Neural crest cell (in vitro differentiated cells): ENCODE results near the gene LPCAT2. TPM values are rescaled to one million over a fixed set of nuclear protein-coding genes. Genes with fewer than 3 reads are reported as not detected.

ENCODE experiments used
- DNase-seq: peaks from one replicate; pipeline ENCODE4 v3.0.0; 2021; ENCODE audit warnings: low read depth, mixed read lengths, low spot score
- H3K27ac Mint-ChIP-seq: one replicate; pipeline ENCODE4 v1.8.0; 2021; ENCODE audit warnings: mild to moderate bottlenecking, mixed read lengths; ENCODE audit not compliant: unreplicated experiment
- H3K27me3 Mint-ChIP-seq: 2 replicates; pipeline ENCODE4 v1.8.0; 2021; ENCODE audit warnings: low read depth, mild to moderate bottlenecking, mixed read lengths
- H3K36me3 Mint-ChIP-seq: 2 replicates; pipeline ENCODE4 v1.8.0; 2021; ENCODE audit warnings: low read depth, mild to moderate bottlenecking, mixed read lengths
- H3K4me1 Mint-ChIP-seq: 2 replicates; pipeline ENCODE4 v1.8.0; 2021; ENCODE audit warnings: mixed read lengths
- H3K4me3 Mint-ChIP-seq: one replicate; pipeline ENCODE4 v1.8.0; 2021; ENCODE audit warnings: mild to moderate bottlenecking, mixed read lengths
- H3K9me3 Mint-ChIP-seq: 2 replicates; pipeline ENCODE4 v1.8.0; 2021; ENCODE audit warnings: mixed read lengths
- CTCF ChIP-seq: fragments of 200-600 bp; sonication (generic); conservative IDR thresholded peaks from 2 replicates; pipeline ENCODE4 v1.5.0; 2021; ENCODE audit warnings: antibody characterized with exemption, mild to moderate bottlenecking
- total RNA-seq: library from RNA; stranded (reverse); gene quantifications from 2 replicates; pipeline ENCODE4 v1.2.1, GENCODE V29; 2021

The LPCAT2 gene
- total RNA-seq, 1 donor from 2014 or later: 7.2 TPM

- H3K4me1 Mint-ChIP-seq: peaks cover 6% of the 10 kb centered on the region
- H3K27me3 Mint-ChIP-seq: no peaks in the 10 kb centered on the region
- peaks cover 21% of the 10 kb centered on the region for H3K36me3 Mint-ChIP-seq
- DNase-seq: no peak
- no peak for TF ChIP-seq CTCF
- H3K27ac Mint-ChIP-seq: no peak overlapping the region
- H3K9me3 Mint-ChIP-seq: peaks cover 8% of the 10 kb centered on the region
- no peak overlapping the region for H3K4me3 Mint-ChIP-seq
Observed at GRCh38 chr16:55557186-55557585, 48.3 kb downstream of the LPCAT2 start.

GRCh38 chr16:55559233-55559632, 50.4 kb downstream of the LPCAT2 start:
- H3K27me3 Mint-ChIP-seq: no peaks in the 10 kb centered on the region

GRCh38 chr16:55559933-55560516, 51.2 kb downstream of the LPCAT2 start:
- no peak for TF ChIP-seq CTCF
- H3K36me3 Mint-ChIP-seq: peaks cover 5% of the 10 kb centered on the region
- no peaks in the 10 kb centered on the region for H3K9me3 Mint-ChIP-seq
- no peak overlapping the region for H3K27ac Mint-ChIP-seq
- no peak for DNase-seq
- no peaks in the 10 kb centered on the region for H3K4me1 Mint-ChIP-seq
- H3K4me3 Mint-ChIP-seq: no peak overlapping the region
- H3K27me3 Mint-ChIP-seq: no peaks in the 10 kb centered on the region

More at GRCh38 chr16:55559233-55559632, 50.4 kb downstream of the LPCAT2 start:
- H3K9me3 Mint-ChIP-seq: no peaks in the 10 kb centered on the region
- no peak overlapping the region for H3K4me3 Mint-ChIP-seq
- H3K4me1 Mint-ChIP-seq: no peaks in the 10 kb centered on the region
- TF ChIP-seq CTCF: no peak
- H3K36me3 Mint-ChIP-seq: peaks cover 11% of the 10 kb centered on the region
- no peak for DNase-seq
- H3K27ac Mint-ChIP-seq: no peak overlapping the region

GRCh38 chr16:55561319-55561848, 52.5 kb downstream of the LPCAT2 start:
- H3K27me3 Mint-ChIP-seq: no peaks in the 10 kb centered on the region
- no peaks in the 10 kb centered on the region for H3K4me1 Mint-ChIP-seq
- DNase-seq: no peak
- H3K27ac Mint-ChIP-seq: no peak overlapping the region
- peaks cover 5% of the 10 kb centered on the region for H3K36me3 Mint-ChIP-seq
- H3K4me3 Mint-ChIP-seq: no peak overlapping the region
- H3K9me3 Mint-ChIP-seq: no peaks in the 10 kb centered on the region
- no peak for TF ChIP-seq CTCF

GRCh38 chr16:55562936-55563335, 54.1 kb downstream of the LPCAT2 start:
- no peak overlapping the region for H3K4me3 Mint-ChIP-seq
- H3K4me1 Mint-ChIP-seq: no peaks in the 10 kb centered on the region
- no peaks in the 10 kb centered on the region for H3K9me3 Mint-ChIP-seq
- no peak for DNase-seq
- TF ChIP-seq CTCF: no peak
- H3K27ac Mint-ChIP-seq: no peak overlapping the region
- H3K36me3 Mint-ChIP-seq: no peaks in the 10 kb centered on the region
- no peaks in the 10 kb centered on the region for H3K27me3 Mint-ChIP-seq
